ENCODE data around the gene LRRC71. TPM values are rescaled to one million over a fixed set of nuclear protein-coding genes. Genes with fewer than 3 reads are reported as not detected.

LRRC71 gene
- total RNA-seq, 1 experiment from 2014 or later, result 0.22 TPM

DNA sequence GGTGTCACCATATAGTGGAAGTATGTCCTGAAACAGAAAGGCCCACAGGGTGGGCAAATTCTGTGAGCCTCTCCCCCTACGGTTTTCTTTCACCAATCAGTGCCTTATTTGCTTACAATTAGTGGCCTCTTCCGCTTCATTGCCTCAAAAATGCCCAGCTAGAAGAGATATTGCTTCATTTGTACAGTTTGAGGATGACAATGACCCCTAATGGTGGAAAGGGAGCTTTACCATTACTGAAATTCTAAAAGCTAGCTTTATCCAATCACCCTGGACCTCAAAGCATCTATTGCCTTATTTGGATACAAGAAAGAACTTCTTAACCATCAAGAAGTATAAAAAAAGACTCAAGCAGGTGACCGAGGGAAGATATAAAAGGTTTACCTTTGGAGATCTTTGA, 49.6 kb downstream of the LRRC71 start:
- POLR2A ChIA-PET, result no interaction called here
- H3K4me3 Mint-ChIP-seq, result no peak overlapping the region
- ATAC-seq, result no peak
- no peak overlapping the region for H3K27ac Mint-ChIP-seq
- H3K9me3 Mint-ChIP-seq, result no peaks in the 10 kb centered on the region
- no peak for DNase-seq (ENCODE audit: low spot score)
- H3K27me3 Mint-ChIP-seq (ENCODE audit: low read depth), result no peaks in the 10 kb centered on the region
- peaks cover 32% of the 10 kb centered on the region for H3K36me3 Mint-ChIP-seq
- H3K4me1 Mint-ChIP-seq, result peaks cover 6% of the 10 kb centered on the region
- TF ChIP-seq SMAD3 (CRISPR knock-in tag; IDR thresholded peaks at IDR 0.05; ENCODE audit: borderline replicate concordance) (no peak), EMX1 (CRISPR knock-in tag; IDR thresholded peaks at IDR 0.05) (no peak)
- CTCF ChIA-PET, result interaction anchor here (0.6 to 1.7 kb wide), 12 partner anchors 9 to 187 kb away, joined by 3 to 8 read pairs (median 3); no protein-coding TSS in a partner anchor

DNA sequence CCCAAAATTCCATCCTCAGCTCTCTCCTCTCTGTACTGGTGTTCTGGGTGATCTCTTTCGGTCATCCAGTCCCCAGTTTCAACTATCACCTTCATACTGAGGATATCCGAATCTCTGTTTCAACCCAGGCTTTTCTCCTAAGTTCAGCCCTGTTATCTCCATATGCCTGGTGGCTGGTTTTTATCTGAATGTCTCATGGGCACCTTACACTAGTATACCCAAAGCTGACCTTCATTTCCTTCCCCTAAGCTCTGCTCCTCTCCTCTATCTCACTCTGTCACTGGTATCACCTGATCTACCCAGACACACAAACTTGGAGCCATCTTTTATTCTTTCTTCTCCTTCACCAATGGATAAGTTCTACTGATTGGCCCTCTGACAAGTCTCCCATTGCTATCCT, 53.0 kb downstream of the LRRC71 start:
- Mint-ChIP-seq H3K27me3 (ENCODE audit: low read depth) (no peaks in the 10 kb centered on the region), H3K4me1 (peaks cover 23% of the 10 kb centered on the region), H3K36me3 (peaks cover 57% of the 10 kb centered on the region), H3K4me3 (no peak overlapping the region), H3K27ac (no peak overlapping the region), H3K9me3 (no peaks in the 10 kb centered on the region)
- ChIA-PET POLR2A (no interaction called here), CTCF (interaction anchor here (1.0 kb wide), 1 partner anchor 101 kb away, joined by 4 read pairs; no protein-coding TSS in a partner anchor)
- ATAC-seq (no peak), DNase-seq (ENCODE audit: low spot score) (no peak)
- TF ChIP-seq HMGA2 (CRISPR knock-in tag; IDR thresholded peaks at IDR 0.05) (no peak), ZNF138 (CRISPR knock-in tag; conservative IDR thresholded peaks at IDR 0.05) (no peak), NR3C1 (CRISPR knock-in tag; conservative IDR thresholded peaks at IDR 0.05; ENCODE audit: low read depth) (no peak), RELA (CRISPR knock-in tag; IDR thresholded peaks at IDR 0.05; ENCODE audit: borderline replicate concordance) (no peak)
- TF ChIP-seq, protein P1, sequence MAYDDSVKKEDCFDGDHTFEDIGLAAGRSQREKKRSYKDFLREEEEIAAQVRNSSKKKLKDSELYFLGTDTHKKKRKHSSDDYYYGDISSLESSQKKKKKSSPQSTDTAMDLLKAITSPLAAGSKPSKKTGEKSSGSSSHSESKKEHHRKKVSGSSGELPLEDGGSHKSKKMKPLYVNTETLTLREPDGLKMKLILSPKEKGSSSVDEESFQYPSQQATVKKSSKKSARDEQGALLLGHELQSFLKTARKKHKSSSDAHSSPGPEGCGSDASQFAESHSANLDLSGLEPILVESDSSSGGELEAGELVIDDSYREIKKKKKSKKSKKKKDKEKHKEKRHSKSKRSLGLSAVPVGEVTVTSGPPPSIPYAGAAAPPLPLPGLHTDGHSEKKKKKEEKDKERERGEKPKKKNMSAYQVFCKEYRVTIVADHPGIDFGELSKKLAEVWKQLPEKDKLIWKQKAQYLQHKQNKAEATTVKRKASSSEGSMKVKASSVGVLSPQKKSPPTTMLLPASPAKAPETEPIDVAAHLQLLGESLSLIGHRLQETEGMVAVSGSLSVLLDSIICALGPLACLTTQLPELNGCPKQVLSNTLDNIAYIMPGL (CRISPR knock-in tag; IDR thresholded peaks at IDR 0.05), result no peak
- TF ChIP-seq, protein P2, sequence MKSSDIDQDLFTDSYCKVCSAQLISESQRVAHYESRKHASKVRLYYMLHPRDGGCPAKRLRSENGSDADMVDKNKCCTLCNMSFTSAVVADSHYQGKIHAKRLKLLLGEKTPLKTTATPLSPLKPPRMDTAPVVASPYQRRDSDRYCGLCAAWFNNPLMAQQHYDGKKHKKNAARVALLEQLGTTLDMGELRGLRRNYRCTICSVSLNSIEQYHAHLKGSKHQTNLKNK (CRISPR knock-in tag; IDR thresholded peaks at IDR 0.05), result no peak

DNA sequence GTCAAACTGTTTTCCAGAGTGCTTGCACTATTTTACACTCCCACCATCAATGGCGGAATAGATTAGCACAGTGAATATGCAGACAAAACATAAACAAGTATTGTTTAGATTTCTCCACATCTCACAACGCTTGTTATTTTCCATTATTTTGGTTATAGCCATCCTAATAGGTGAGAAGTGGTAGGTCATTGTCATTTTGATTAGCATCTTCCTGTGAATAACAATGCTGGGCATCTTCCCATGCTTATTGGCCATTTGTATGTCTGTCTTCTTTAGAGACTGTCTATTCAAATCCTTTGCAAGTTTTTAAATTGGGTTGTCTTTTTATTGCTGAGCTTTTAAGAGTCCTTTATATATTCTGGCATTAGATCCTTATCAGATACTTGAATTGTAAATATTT, 54.7 kb downstream of the LRRC71 start:
- peak; percentile 46 for ATAC-seq
- ChIA-PET CTCF (no interaction called here), POLR2A (no interaction called here)

DNA sequence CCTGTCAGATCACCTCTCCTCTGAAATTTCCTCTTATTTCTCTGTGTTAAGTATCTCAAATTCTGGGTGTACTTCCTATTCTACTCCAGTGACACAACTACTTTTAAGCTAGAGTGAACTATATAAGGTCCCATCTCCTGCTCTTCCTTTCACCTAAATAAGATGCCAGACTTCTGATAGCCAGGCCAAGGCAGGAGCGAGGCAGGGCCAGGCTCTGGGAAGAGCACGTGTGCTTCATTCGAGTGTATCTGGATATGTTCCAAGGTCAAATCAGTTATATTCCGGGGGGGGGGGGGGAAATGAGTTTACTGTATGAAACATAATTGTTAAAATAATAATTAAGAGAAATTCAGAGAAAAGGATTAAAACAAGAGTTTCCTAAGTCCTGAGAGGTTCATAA, 60.1 kb downstream of the LRRC71 start:
- ATAC-seq (no peak), DNase-seq (ENCODE audit: low spot score) (no peak)
- H3K9me3 Mint-ChIP-seq, result no peaks in the 10 kb centered on the region
- H3K27ac Mint-ChIP-seq, result no peak overlapping the region
- ChIA-PET CTCF (no interaction called here), POLR2A (no interaction called here)
- peaks cover 11% of the 10 kb centered on the region for H3K4me1 Mint-ChIP-seq
- H3K36me3 Mint-ChIP-seq, result peaks cover 65% of the 10 kb centered on the region
- H3K27me3 Mint-ChIP-seq (ENCODE audit: low read depth), result no peaks in the 10 kb centered on the region
- no peak for TF ChIP-seq ZNF671 (CRISPR knock-in tag; IDR thresholded peaks at IDR 0.05)
- TF ChIP-seq, protein P3, sequence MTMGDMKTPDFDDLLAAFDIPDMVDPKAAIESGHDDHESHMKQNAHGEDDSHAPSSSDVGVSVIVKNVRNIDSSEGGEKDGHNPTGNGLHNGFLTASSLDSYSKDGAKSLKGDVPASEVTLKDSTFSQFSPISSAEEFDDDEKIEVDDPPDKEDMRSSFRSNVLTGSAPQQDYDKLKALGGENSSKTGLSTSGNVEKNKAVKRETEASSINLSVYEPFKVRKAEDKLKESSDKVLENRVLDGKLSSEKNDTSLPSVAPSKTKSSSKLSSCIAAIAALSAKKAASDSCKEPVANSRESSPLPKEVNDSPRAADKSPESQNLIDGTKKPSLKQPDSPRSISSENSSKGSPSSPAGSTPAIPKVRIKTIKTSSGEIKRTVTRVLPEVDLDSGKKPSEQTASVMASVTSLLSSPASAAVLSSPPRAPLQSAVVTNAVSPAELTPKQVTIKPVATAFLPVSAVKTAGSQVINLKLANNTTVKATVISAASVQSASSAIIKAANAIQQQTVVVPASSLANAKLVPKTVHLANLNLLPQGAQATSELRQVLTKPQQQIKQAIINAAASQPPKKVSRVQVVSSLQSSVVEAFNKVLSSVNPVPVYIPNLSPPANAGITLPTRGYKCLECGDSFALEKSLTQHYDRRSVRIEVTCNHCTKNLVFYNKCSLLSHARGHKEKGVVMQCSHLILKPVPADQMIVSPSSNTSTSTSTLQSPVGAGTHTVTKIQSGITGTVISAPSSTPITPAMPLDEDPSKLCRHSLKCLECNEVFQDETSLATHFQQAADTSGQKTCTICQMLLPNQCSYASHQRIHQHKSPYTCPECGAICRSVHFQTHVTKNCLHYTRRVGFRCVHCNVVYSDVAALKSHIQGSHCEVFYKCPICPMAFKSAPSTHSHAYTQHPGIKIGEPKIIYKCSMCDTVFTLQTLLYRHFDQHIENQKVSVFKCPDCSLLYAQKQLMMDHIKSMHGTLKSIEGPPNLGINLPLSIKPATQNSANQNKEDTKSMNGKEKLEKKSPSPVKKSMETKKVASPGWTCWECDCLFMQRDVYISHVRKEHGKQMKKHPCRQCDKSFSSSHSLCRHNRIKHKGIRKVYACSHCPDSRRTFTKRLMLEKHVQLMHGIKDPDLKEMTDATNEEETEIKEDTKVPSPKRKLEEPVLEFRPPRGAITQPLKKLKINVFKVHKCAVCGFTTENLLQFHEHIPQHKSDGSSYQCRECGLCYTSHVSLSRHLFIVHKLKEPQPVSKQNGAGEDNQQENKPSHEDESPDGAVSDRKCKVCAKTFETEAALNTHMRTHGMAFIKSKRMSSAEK (CRISPR knock-in tag; IDR thresholded peaks at IDR 0.05; ENCODE audit: borderline replicate concordance), result no peak
- no peak overlapping the region for H3K4me3 Mint-ChIP-seq

More for the DNA sequence above, 54.7 kb downstream of the LRRC71 start:
- Mint-ChIP-seq H3K9me3 (no peaks in the 10 kb centered on the region), H3K4me1 (peaks cover 23% of the 10 kb centered on the region), H3K4me3 (peak overlapping the region; percentile 8; the same call in 1 of the 2 replicates), H3K36me3 (peaks cover 61% of the 10 kb centered on the region), H3K27me3 (ENCODE audit: low read depth) (no peaks in the 10 kb centered on the region), H3K27ac (no peak overlapping the region)
- no peak for DNase-seq (ENCODE audit: low spot score)
- TF ChIP-seq, protein P4, sequence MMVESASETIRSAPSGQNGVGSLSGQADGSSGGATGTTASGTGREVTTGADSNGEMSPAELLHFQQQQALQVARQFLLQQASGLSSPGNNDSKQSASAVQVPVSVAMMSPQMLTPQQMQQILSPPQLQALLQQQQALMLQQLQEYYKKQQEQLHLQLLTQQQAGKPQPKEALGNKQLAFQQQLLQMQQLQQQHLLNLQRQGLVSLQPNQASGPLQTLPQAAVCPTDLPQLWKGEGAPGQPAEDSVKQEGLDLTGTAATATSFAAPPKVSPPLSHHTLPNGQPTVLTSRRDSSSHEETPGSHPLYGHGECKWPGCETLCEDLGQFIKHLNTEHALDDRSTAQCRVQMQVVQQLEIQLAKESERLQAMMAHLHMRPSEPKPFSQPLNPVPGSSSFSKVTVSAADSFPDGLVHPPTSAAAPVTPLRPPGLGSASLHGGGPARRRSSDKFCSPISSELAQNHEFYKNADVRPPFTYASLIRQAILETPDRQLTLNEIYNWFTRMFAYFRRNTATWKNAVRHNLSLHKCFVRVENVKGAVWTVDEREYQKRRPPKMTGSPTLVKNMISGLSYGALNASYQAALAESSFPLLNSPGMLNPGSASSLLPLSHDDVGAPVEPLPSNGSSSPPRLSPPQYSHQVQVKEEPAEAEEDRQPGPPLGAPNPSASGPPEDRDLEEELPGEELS (CRISPR knock-in tag; IDR thresholded peaks at IDR 0.05), result peak; percentile 27; the same call in 1 of the 2 replicates
- TF ChIP-seq, protein P5, sequence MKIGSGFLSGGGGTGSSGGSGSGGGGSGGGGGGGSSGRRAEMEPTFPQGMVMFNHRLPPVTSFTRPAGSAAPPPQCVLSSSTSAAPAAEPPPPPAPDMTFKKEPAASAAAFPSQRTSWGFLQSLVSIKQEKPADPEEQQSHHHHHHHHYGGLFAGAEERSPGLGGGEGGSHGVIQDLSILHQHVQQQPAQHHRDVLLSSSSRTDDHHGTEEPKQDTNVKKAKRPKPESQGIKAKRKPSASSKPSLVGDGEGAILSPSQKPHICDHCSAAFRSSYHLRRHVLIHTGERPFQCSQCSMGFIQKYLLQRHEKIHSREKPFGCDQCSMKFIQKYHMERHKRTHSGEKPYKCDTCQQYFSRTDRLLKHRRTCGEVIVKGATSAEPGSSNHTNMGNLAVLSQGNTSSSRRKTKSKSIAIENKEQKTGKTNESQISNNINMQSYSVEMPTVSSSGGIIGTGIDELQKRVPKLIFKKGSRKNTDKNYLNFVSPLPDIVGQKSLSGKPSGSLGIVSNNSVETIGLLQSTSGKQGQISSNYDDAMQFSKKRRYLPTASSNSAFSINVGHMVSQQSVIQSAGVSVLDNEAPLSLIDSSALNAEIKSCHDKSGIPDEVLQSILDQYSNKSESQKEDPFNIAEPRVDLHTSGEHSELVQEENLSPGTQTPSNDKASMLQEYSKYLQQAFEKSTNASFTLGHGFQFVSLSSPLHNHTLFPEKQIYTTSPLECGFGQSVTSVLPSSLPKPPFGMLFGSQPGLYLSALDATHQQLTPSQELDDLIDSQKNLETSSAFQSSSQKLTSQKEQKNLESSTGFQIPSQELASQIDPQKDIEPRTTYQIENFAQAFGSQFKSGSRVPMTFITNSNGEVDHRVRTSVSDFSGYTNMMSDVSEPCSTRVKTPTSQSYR (CRISPR knock-in tag; IDR thresholded peaks at IDR 0.05), result no peak
